GM12878 (cell line): ENCODE data around the gene RPIA. TPM values are rescaled to one million over a fixed set of nuclear protein-coding genes. Genes with fewer than 3 reads are reported as not detected.

Experiments used
- ATAC-seq: fragments of 200-7000 bp; cut with Tn5 transposase; 3 replicates; pipeline ENCODE4 v1.9.1; 2020; ENCODE audit warnings: mild to moderate bottlenecking, moderate library complexity
- BruUV-seq: library from RNA; stranded (reverse); fragments of 400-500 nt; replicated peaks from 2 replicates; lab custom pipeline; 2021; lab: Mats Ljungman, UMichigan
- CTCF ChIA-PET: fragments of 300-600 bp; sonication (Branson Sonifier 250); formaldehyde crosslinking; extraction: SDS; loops from one replicate; lab custom pipeline; 2021; ENCODE audit warnings: inconsistent platforms; lab: Yijun Ruan, JAX
- POLR2A ChIA-PET: fragments of 350-600 bp; formaldehyde crosslinking; extraction: SDS; loops from one replicate; lab custom pipeline; 2021; ENCODE audit warnings: inconsistent platforms; lab: Charles Lee
- RAD21 ChIA-PET: fragments of 300-600 bp; sonication (Branson Sonifier 250); formaldehyde crosslinking; loops from one replicate; lab custom pipeline; 2023; ENCODE audit warnings: antibody characterized with exemption; ENCODE audit not compliant: unreplicated experiment; lab: Charles Lee
- SMC1A ChIA-PET: fragments of 300-600 bp; sonication (Branson Sonifier 250); formaldehyde crosslinking; loops from one replicate; lab custom pipeline; 2023; ENCODE audit not compliant: unreplicated experiment, uncharacterized antibody; lab: Charles Lee
- DNase-seq: peaks from one replicate; pipeline ENCODE4 v3.0.0-alpha.2; 2011; ENCODE audit warnings: low read depth, low spot score
- FAIRE-seq: peaks from 3 replicates; lab custom pipeline; 2011; peaks lifted over from hg19 to GRCh38; lab: Jason Lieb, UNC
- H2AFZ ChIP-seq: 2 replicates; pipeline ENCODE4 v1.6.0; 2011; ENCODE audit warnings: low read depth, low read length, control low read depth; ENCODE audit not compliant: control insufficient read depth
- H3K27ac ChIP-seq: 2 replicates; pipeline ENCODE4 v1.5.1; 2011; ENCODE audit warnings: control low read depth; ENCODE audit not compliant: control insufficient read depth, insufficient read depth
- H3K27me3 ChIP-seq, 2 experiments: replicated peaks in 1 of 2; 2 replicates each; pipeline versions ENCODE4 v1.6.0 to v1.6.1; 2011; ENCODE audit warnings: low read length in 1 of 2; ENCODE audit not compliant: control insufficient read depth in 2 of 2, insufficient read depth in 2 of 2
- H3K36me3 ChIP-seq, 2 experiments: 2 replicates each; pipeline ENCODE4 v1.5.1; 2011; ENCODE audit warnings: low read length in 1 of 2; ENCODE audit not compliant: control insufficient read depth in 2 of 2, insufficient read depth in 2 of 2
- H3K4me1 ChIP-seq: 2 replicates; pipeline ENCODE4 v1.6.1; 2011; ENCODE audit warnings: mild to moderate bottlenecking, low read length, moderate library complexity, mixed read lengths; ENCODE audit not compliant: control insufficient read depth, insufficient read depth
- H3K4me2 ChIP-seq: 2 replicates; pipeline ENCODE4 v1.6.0; 2011; ENCODE audit warnings: control low read depth; ENCODE audit not compliant: control insufficient read depth, insufficient read depth
- H3K4me3 ChIP-seq: fragments of 200-600 bp; sonication (generic); 2 replicates; pipeline ENCODE4 v1.5.1; 2016
- H3K79me2 ChIP-seq: 2 replicates; pipeline ENCODE4 v1.6.0; 2011; ENCODE audit warnings: low read length; ENCODE audit not compliant: control insufficient read depth, insufficient read depth
- H3K9ac ChIP-seq: 2 replicates; pipeline ENCODE4 v1.8.0; 2011; ENCODE audit warnings: low read length, control low read depth, mixed read lengths; ENCODE audit not compliant: control insufficient read depth, insufficient read depth
- H3K9me3 ChIP-seq: replicated peaks from 3 replicates; pipeline ENCODE4 v1.5.1; 2011; ENCODE audit warnings: mild to moderate bottlenecking, low read length; ENCODE audit not compliant: control insufficient read depth, insufficient read depth
- H4K20me1 ChIP-seq: 2 replicates; pipeline ENCODE4 v1.6.0; 2011; ENCODE audit not compliant: control insufficient read depth, insufficient read depth
- MLLT1 ChIP-seq: fragments of 450-650 bp; IDR thresholded peaks from 2 replicates; pipeline ENCODE4 v1.6.1; 2016; ENCODE audit warnings: mild to moderate bottlenecking
- NFXL1 ChIP-seq: fragments of 450-650 bp; IDR thresholded peaks from 2 replicates; pipeline ENCODE4 v1.6.1; 2017; ENCODE audit warnings: antibody characterized with exemption, mild to moderate bottlenecking, borderline replicate concordance
- NR2F1 ChIP-seq: fragments of 450-650 bp; conservative IDR thresholded peaks from 2 replicates; pipeline ENCODE4 v1.6.1; 2017; ENCODE audit warnings: mild to moderate bottlenecking
- SPI1 ChIP-seq: IDR thresholded peaks from 2 replicates; pipeline ENCODE4 v1.6.1; 2011; ENCODE audit warnings: low read depth, mild to moderate bottlenecking, low read length, moderate library complexity, borderline replicate concordance; ENCODE audit not compliant: insufficient read depth
- WGBS: methylation state at CpG from one replicate; pipeline ENCODE4 v1.1.6; 2016; ENCODE audit warnings: low lambda C conversion rate; ENCODE audit not compliant: insufficient replicate concordance, insufficient coverage; ENCODE audit errors: missing lambda C conversion rate; 5-methylcytosine and 5-hydroxymethylcytosine counted together
- in situ Hi-C: fragments of 300-500 bp; cut with MboI; formaldehyde crosslinking; loops from 9 replicates; pipeline ENCODE4 v1.14.3; 2018; ENCODE audit warnings: mixed read lengths
- intact Hi-C: fragments of 100-400 bp; cut with micrococcal nuclease; formaldehyde crosslinking; loops from one replicate; pipeline ENCODE4 v1.14.2; 2022; ENCODE audit not compliant: unreplicated experiment
- polyA plus RNA-seq, 11 experiments: library from polyadenylated mRNA; depleted of rRNA in 4 of 11; unstranded in 6 of 11; stranded (reverse) in 5 of 11; fragments of >200 nt; fragmentation: Nextera tagmentation in 4 of 11; fragmentation: Illumina TruSeq in 1 of 11; extraction: Ambion mirVana in 4 of 11; extraction: Trizol in 1 of 11; gene quantifications; 1 replicate in 1 of 11; 2 replicates in 10 of 11; pipeline versions ENCODE4 v1.2.1 to v1.2.3, GENCODE V29; 2011 to 2016; ENCODE audit warnings: inconsistent platforms in 2 of 11, missing spikeins in 2 of 11, low read depth in 1 of 11
- total RNA-seq, 4 experiments: library from RNA; depleted of rRNA in 3 of 4; stranded (reverse); fragments of >200 nt in 3 of 4; fragmentation: Illumina TruSeq in 1 of 4; extraction: Trizol in 1 of 4; gene quantifications; 2 replicates each; pipeline versions ENCODE4 v1.2.1 to v1.2.3, GENCODE V29; 2013 to 2021

The RPIA gene
- total and polyA plus RNA-seq, 10 of the 15 experiments (the other 5 are each of a cell fraction or from before 2014, with no cell fraction given), result 7.1 to 58.1 (median 41.6) TPM

GRCh38 chr2:88729061-88729745 is 37.7 kb downstream of the RPIA start:
- ATAC-seq, result no peak
- WGBS, result 90% methylated on average over 8 of the region's 8 CpGs
- intact Hi-C loops, result no loop called here
- Histone ChIP-seq H4K20me1 (no peaks in the 10 kb centered on the region), H3K36me3 (no peaks in the 10 kb centered on the region; a peak in 1 of 4 replicates), H3K4me1 (no peaks in the 10 kb centered on the region), H3K4me3 (no peak overlapping the region), H3K27ac (no peak overlapping the region), H3K9me3 (no peaks in the 10 kb centered on the region), H3K9ac (no peak overlapping the region), H3K27me3 (no peaks in the 10 kb centered on the region), H2AFZ (no peak overlapping the region), H3K4me2 (no peak overlapping the region), H3K79me2 (no peaks in the 10 kb centered on the region)
- no peak for DNase-seq
- ChIA-PET SMC1A (no interaction called here), POLR2A (no interaction called here), CTCF (no interaction called here), RAD21 (no interaction called here)
- TF ChIP-seq NFXL1 (no peak), NR2F1 (no peak), SPI1 (peak; percentile 18; the same call in 1 of the 2 replicates), MLLT1 (no peak)
- in situ Hi-C loops, result loop anchor here (25.0 kb wide), 1 partner anchor 433 kb away; no protein-coding TSS in a partner anchor
- BruUV-seq, result no TSS peak
- FAIRE-seq, result no peak
